Sigmoid colon (tissue), 3 donors: Measurements from ENCODE around the gene GPR4.

Experiments
- CTCF ChIP-seq, 4 experiments: fragments of 450-650 bp in 3 of 4; fragments of 200-600 bp in 1 of 4; IDR thresholded peaks; one replicate each; pipeline ENCODE4 v1.5.1; 2016 to 2019; ENCODE audit warnings: antibody characterized with exemption in 4 of 4, mild to moderate bottlenecking in 3 of 4, moderate library complexity in 2 of 4
- POLR2A ChIP-seq, 2 donors: fragments of 450-650 bp; IDR thresholded peaks; one replicate each; pipeline ENCODE4 v1.6.1; 2016; ENCODE audit warnings: antibody characterized with exemption in 2 of 2, mild to moderate bottlenecking in 2 of 2, moderate library complexity in 2 of 2

GRCh38 chr19:45542234-45542668 lies 59.8 kb downstream of the GPR4 start:
- TF ChIP-seq POLR2A (IDR thresholded peaks at IDR 0.05) (no peak), CTCF (IDR thresholded peaks at IDR 0.05) (no peak)
